Measurements from ENCODE around the gene ZNF276. TPM values are rescaled to one million over a fixed set of nuclear protein-coding genes. Genes with fewer than 3 reads are reported as not detected.
"Not testable (repeated sequence)": the region's sequence is repeated elsewhere in the genome, so short reads cannot be mapped to it uniquely, and the experiment has no call there.

The ZNF276 gene
- total and polyA plus RNA-seq, 8 donors = 7.9 to 49.3 (median 11.2) TPM

DNA sequence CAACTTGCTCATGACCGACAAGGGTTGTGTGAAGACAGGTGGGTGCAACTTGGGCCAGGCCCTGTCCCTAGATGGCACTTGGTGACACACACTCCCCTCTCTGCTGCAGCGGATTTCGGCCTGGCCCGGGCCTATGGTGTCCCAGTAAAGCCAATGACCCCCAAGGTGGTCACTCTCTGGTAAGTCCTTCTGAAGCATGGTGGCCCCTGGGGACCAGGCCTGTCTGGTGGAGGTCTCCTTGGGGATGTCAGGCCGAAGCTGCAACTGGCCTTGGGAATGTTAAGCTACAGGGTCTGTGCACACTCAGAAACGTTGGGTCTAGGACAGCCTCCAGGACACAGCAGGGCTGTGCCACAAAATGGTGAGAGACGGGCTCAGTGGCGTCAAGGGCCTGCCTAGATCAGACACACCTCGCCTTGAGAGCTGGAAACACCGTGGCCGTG is 28.0 kb upstream of the ZNF276 start:
- Histone ChIP-seq H3K9me3 (no peaks in the 10 kb centered on the region), H3K27ac (no peak overlapping the region), H3K27me3 (no peaks in the 10 kb centered on the region), H3K36me3 (peaks cover 0 to 36% (median 35%) of the 10 kb centered on the region in 3 donors), H3K4me1 (peaks cover under 1 to 6% (median 2%) of the 10 kb centered on the region in 3 donors), H3K4me3 (no peak overlapping the region)
- intact Hi-C loops (cut with DNase I) = no loop called here
- ATAC-seq = no peak
- 90 to 91% methylated on average over 11 of the region's 11 CpGs for WGBS, 2 donors
- FAIRE-seq = no peak
- DNase-seq = peak in 1 of 6 donors; percentile 46
- TF ChIP-seq, protein P1, sequence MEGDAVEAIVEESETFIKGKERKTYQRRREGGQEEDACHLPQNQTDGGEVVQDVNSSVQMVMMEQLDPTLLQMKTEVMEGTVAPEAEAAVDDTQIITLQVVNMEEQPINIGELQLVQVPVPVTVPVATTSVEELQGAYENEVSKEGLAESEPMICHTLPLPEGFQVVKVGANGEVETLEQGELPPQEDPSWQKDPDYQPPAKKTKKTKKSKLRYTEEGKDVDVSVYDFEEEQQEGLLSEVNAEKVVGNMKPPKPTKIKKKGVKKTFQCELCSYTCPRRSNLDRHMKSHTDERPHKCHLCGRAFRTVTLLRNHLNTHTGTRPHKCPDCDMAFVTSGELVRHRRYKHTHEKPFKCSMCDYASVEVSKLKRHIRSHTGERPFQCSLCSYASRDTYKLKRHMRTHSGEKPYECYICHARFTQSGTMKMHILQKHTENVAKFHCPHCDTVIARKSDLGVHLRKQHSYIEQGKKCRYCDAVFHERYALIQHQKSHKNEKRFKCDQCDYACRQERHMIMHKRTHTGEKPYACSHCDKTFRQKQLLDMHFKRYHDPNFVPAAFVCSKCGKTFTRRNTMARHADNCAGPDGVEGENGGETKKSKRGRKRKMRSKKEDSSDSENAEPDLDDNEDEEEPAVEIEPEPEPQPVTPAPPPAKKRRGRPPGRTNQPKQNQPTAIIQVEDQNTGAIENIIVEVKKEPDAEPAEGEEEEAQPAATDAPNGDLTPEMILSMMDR (IDR thresholded peaks at IDR 0.05) = no peak

DNA sequence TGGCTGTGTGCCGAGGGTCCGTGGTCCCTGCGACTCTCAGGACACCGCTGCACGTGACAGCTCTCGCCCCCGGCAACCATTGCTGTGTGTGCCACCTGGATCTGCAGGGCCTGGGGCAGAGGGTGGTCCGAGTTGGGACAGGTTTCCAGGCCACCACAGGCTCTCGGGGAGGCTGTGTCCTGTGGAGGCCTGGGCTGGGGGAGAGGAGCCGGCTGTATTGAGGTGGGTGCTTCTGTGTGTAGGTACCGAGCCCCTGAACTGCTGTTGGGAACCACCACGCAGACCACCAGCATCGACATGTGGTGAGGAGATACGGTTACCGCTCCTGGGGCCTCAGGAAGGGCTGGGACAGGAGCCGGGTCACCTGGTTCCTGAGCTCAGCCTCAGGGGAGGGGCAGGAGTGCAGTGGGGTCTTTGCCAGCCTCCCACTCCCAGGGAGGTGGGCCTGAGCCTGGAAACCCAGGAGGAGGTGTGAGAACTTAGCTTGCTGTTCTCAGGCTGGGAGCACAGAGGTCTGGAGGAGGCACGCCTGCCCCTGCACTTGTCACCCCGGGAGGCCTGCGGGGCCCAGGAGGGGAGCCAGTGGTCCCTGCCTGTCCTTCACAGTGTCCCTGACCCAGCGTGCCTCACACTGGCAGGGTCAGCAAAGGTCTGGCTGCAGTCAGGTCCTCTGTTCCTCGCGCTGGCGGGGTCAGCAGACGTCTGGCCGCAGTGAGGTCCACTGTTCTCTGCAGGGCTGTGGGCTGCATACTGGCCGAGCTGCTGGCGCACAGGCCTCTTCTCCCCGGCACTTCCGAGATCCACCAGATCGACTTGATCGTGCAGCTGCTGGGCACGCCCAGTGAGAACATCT is 27.2 kb upstream of the ZNF276 start:
- intact Hi-C loops (cut with DNase I) = no loop called here
- Histone ChIP-seq H3K4me1 (no peaks in the 10 kb centered on the region), H3K9me3 (no peaks in the 10 kb centered on the region), H3K36me3 (peaks cover 0 to 36% (median 35%) of the 10 kb centered on the region in 3 donors), H3K27ac (no peak overlapping the region), H3K4me3 (no peak overlapping the region), H3K27me3 (no peaks in the 10 kb centered on the region)
- WGBS, 2 donors = 89 to 91% methylated on average over 32 of the region's 32 CpGs
- no peak for ATAC-seq
- no peak for FAIRE-seq
- DNase-seq = peak in 2 of 6 donors; percentile 19 to 72
- TF ChIP-seq, protein P1 (IDR thresholded peaks at IDR 0.05) = no peak

DNA sequence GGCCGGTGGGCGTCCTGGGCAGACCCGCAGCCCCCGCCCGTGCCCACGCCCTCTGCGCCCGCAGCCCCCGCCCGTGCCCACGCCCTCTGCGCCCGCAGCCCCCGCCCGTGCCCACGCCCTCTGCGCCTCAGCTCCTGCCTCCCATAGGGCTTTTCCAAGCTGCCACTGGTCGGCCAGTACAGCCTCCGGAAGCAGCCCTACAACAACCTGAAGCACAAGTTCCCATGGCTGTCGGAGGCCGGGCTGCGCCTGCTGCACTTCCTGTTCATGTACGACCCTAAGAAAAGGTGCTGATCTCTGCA is 26.6 kb upstream of the ZNF276 start:
- FAIRE-seq; H3K4me1 ChIP-seq; H3K4me3 ChIP-seq; H3K27me3 ChIP-seq; H3K9me3 ChIP-seq; intact Hi-C loops (cut with DNase I); H3K27ac ChIP-seq; ATAC-seq: not testable (repeated sequence)
- H3K36me3 ChIP-seq = peaks cover 0 to 36% (median 35%) of the 10 kb centered on the region in 3 donors
- WGBS, 2 donors = 94 to 95% methylated on average over 16 to 23 of the region's 23 CpGs
- DNase-seq = peak in 3 of 6 donors; percentile 16 to 46 (median 28)

DNA sequence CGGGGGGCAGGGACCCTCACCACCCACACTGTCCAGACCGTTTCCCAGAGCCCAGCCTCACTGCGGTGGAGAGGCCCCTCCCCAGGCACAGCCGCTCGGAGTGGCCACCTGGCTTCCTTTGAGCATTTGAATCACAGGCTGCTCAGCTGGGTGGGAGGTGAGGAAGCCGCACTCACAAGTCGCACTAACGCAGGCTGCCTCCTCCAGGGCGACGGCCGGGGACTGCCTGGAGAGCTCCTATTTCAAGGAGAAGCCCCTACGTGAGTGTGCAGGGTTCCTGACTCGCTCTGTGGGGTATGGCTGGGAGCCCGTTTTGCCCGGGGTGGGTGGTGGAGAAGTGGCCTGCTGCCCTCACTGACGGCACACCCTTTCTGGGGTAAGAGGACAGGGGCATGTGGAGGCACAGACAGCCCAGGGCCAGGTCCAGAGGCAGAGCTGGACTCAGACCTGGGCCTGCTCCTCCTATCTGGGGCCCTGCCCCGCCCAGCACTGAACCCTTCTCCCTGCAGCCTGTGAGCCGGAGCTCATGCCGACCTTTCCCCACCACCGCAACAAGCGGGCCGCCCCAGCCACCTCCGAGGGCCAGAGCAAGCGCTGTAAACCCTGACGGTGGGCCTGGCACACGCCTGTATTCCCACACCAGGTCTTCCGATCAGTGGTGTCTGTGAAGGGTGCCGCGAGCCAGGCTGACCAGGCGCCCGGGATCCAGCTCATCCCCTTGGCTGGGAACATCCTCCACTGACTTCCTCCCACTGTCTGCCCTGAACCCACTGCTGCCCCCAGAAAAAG is 26.1 kb upstream of the ZNF276 start:
- FAIRE-seq (no peak), ATAC-seq (no peak), DNase-seq (peak in 3 of 6 donors; percentile 18 to 80 (median 40))
- H3K27ac ChIP-seq = no peak overlapping the region
- H3K36me3 ChIP-seq = peaks cover 0 to 36% (median 32%) of the 10 kb centered on the region in 3 donors
- H3K4me3 ChIP-seq = no peak overlapping the region
- WGBS, 2 donors = 87 to 89% methylated on average over 31 of the region's 31 CpGs
- no peaks in the 10 kb centered on the region for H3K9me3 ChIP-seq
- TF ChIP-seq, protein P1 (IDR thresholded peaks at IDR 0.05) = no peak
- H3K4me1 ChIP-seq = peaks cover 0 to 7% (median 4%) of the 10 kb centered on the region in 3 donors
- intact Hi-C loops (cut with DNase I) = no loop called here
- H3K27me3 ChIP-seq = no peaks in the 10 kb centered on the region

DNA sequence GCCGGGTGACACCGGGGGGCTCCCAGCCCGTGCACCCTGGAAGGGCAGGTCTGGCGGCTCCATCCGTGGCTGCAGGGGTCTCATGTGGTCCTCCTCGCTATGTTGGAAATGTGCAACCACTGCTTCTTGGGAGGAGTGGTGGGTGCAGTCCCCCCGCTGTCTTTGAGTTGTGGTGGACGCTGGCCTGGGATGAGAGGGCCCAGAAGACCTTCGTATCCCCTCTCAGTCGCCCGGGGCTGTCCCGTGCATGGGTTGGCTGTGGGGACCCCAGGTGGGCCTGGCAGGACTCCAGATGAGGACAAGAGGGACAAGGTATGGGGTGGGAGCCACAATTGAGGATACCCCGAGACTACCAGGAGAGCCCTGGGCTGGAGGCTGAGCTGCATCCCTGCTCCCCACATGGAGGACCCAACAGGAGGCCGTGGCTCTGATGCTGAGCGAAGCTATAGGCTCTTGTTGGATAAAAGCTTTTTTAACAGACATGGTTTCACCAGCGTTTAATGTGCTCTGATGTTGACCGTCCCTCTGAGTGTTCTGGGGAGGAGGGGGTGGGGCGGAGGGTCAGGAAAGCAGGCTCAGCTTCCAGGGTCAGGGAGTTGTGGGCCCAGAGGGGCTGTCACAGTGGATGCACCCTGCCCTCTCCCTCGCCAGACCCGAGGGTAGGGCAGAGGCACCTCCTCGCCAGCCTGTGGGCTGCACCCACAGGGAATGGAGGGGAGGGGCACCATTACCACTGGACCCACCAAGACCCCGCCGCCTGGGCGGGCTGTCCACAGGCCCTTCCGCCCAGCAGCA is 25.3 kb upstream of the ZNF276 start:
- peaks cover 0 to 9% (median 7%) of the 10 kb centered on the region in 3 donors for H3K4me1 ChIP-seq
- FAIRE-seq (no peak), ATAC-seq (no peak), DNase-seq (peak in 2 of 6 donors; percentile 23 to 64)
- intact Hi-C loops (cut with DNase I) = no loop called here
- H3K27ac ChIP-seq = no peak overlapping the region
- TF ChIP-seq, protein P1 (IDR thresholded peaks at IDR 0.05) = no peak
- WGBS, 2 donors = 80% methylated on average over 25 of the region's 25 CpGs
- peaks cover 0 to 35% (median 28%) of the 10 kb centered on the region in 3 donors for H3K36me3 ChIP-seq
- no peaks in the 10 kb centered on the region for H3K9me3 ChIP-seq
- H3K4me3 ChIP-seq = no peak overlapping the region
- H3K27me3 ChIP-seq = no peaks in the 10 kb centered on the region
